Left colon (tissue), 2 donors: ENCODE results near the gene PHACTR1. TPM values are rescaled to one million over a fixed set of nuclear protein-coding genes. Genes with fewer than 3 reads are reported as not detected.

ENCODE experiments used
- ATAC-seq: fragments of 200-7000 bp; cut with Tn5 transposase; one replicate; pipeline ENCODE4 v1.9.1; 2020; ENCODE audit warnings: mild to moderate bottlenecking, moderate library complexity
- DNase-seq, 2 donors: peaks; one replicate each; pipeline ENCODE4 v3.0.0-alpha.2; 2020
- intact Hi-C, 2 donors: fragments of 100-400 bp; cut with DNase I in 1 of 2; cut with micrococcal nuclease in 1 of 2; formaldehyde crosslinking; loops; one replicate each; pipeline versions ENCODE4 v1.11.2 to v1.14.0; 2022; cut with DNase I, micrococcal nuclease
- total RNA-seq, 2 donors: library from RNA; stranded (reverse); fragmentation: NEBNext Ultra II Directional; extraction: Animal tissue kit (Norgen Biotek cat#: 25700); gene quantifications; one replicate each; pipeline ENCODE4 v1.2.1, GENCODE V29; 2021
- donor health status: DM: no; HTN: no; CAD: no.
- donor health status: DM: yes; HTN: yes; CAD: no.

PHACTR1 gene
- total RNA-seq, 2 donors from 2014 or later: 1.5 to 3.7 TPM

- ATAC-seq (no peak), DNase-seq (no peak)
- intact Hi-C loops: no loop called here
Measured at GRCh38 chr6:12958052-12958706, 241.6 kb downstream of the PHACTR1 start.

- intact Hi-C loops: no loop called here
- ATAC-seq (no peak), DNase-seq (no peak)
Measured at GRCh38 chr6:12961761-12962160, 245.2 kb downstream of the PHACTR1 start.

- ATAC-seq: no peak
- intact Hi-C loops: no loop called here
- DNase-seq: no peak
Measured at GRCh38 chr6:12962529-12962928, 246.0 kb downstream of the PHACTR1 start.

GRCh38 chr6:12962987-12963386 is 246.4 kb downstream of the PHACTR1 start:
- DNase-seq (no peak), ATAC-seq (no peak)
- intact Hi-C loops: no loop called here

GRCh38 chr6:12963567-12963966 is 247.0 kb downstream of the PHACTR1 start:
- no peak for ATAC-seq
- intact Hi-C loops: no loop called here
- DNase-seq: no peak

GRCh38 chr6:12967686-12968085 is 251.1 kb downstream of the PHACTR1 start:
- DNase-seq (no peak), ATAC-seq (no peak)
- intact Hi-C loops: no loop called here

- intact Hi-C loops: no loop called here
- ATAC-seq: no peak
- DNase-seq: no peak
Measured at GRCh38 chr6:12968290-12968689, 251.7 kb downstream of the PHACTR1 start.

- ATAC-seq (no peak), DNase-seq (no peak)
- intact Hi-C loops: no loop called here
Measured at GRCh38 chr6:12968839-12969558, 252.4 kb downstream of the PHACTR1 start.

GRCh38 chr6:12969966-12970365 is 253.4 kb downstream of the PHACTR1 start:
- ATAC-seq (no peak), DNase-seq (no peak)
- intact Hi-C loops: no loop called here

- intact Hi-C loops: no loop called here
- no peak for DNase-seq
- no peak for ATAC-seq
Measured at GRCh38 chr6:12973386-12973785, 256.8 kb downstream of the PHACTR1 start.

- intact Hi-C loops: no loop called here
- DNase-seq (no peak), ATAC-seq (no peak)
Measured at GRCh38 chr6:12974551-12974950, 258.0 kb downstream of the PHACTR1 start.

GRCh38 chr6:12976366-12976765 is 259.8 kb downstream of the PHACTR1 start:
- DNase-seq: no peak
- ATAC-seq: no peak
- intact Hi-C loops: no loop called here

GRCh38 chr6:12977206-12977605 is 260.6 kb downstream of the PHACTR1 start:
- intact Hi-C loops: no loop called here
- ATAC-seq (no peak), DNase-seq (no peak)

- no peak for DNase-seq
- ATAC-seq: no peak
- intact Hi-C loops: no loop called here
Measured at GRCh38 chr6:12977806-12978205, 261.2 kb downstream of the PHACTR1 start.

GRCh38 chr6:12980741-12981140 is 264.2 kb downstream of the PHACTR1 start:
- ATAC-seq: no peak
- intact Hi-C loops: no loop called here
- no peak for DNase-seq

GRCh38 chr6:12984776-12985175 is 268.2 kb downstream of the PHACTR1 start:
- no peak for ATAC-seq
- DNase-seq: no peak
- intact Hi-C loops: no loop called here

- no peak for ATAC-seq
- DNase-seq: no peak
- intact Hi-C loops: no loop called here
Measured at GRCh38 chr6:12987783-12988182, 271.2 kb downstream of the PHACTR1 start.

GRCh38 chr6:12990162-12990561 is 273.6 kb downstream of the PHACTR1 start:
- ATAC-seq (no peak), DNase-seq (no peak)

GRCh38 chr6:12991435-12991834 is 274.9 kb downstream of the PHACTR1 start:
- no peak for DNase-seq
- no peak for ATAC-seq
- intact Hi-C loops: no loop called here

More at GRCh38 chr6:12990162-12990561, 273.6 kb downstream of the PHACTR1 start:
- intact Hi-C loops: no loop called here

- intact Hi-C loops: no loop called here
- no peak for ATAC-seq
Measured at GRCh38 chr6:12992770-12993169, 276.2 kb downstream of the PHACTR1 start.

More at GRCh38 chr6:12992770-12993169, 276.2 kb downstream of the PHACTR1 start:
- DNase-seq: no peak
